ENCODE data around the gene IBA57. TPM values are rescaled to one million over a fixed set of nuclear protein-coding genes. Genes with fewer than 3 reads are reported as not detected.

Gene IBA57
- total RNA-seq, 4 donors from 2014 or later, result 3.7 to 11.8 (median 6.6) TPM

Small RNAs within 50 kb of the gene (small RNA-seq; reads per million reads assigned to genes)
- gene AL359510.1, result 0 reads per million in 3 donors

Other genes starting within 250 kb of the IBA57 start
- gene WNT9A, start 217.9 kb upstream of the IBA57 start, total RNA-seq, result 10 to 100 TPM in 3 of 4 donors, 1 to 10 TPM in 1; 7.5 to 18.1 (median 14.4) TPM
- gene WNT3A, start 158.8 kb upstream of the IBA57 start, total RNA-seq, result not detected
- gene ARF1, start 83.1 kb upstream of the IBA57 start, total RNA-seq, result 100 to 1,000 TPM; 238 to 392 (median 346) TPM
- 10 to 100 TPM; 11.2 to 24.3 (median 11.9) TPM for gene C1orf35, start 62.5 kb upstream of the IBA57 start, total RNA-seq
- gene MRPL55, start 56.5 kb upstream of the IBA57 start, total RNA-seq, result 10 to 100 TPM; 52.3 to 64.9 (median 60.1) TPM
- 100 to 1,000 TPM; 292 to 354 (median 305) TPM for gene GUK1, start 25.5 kb upstream of the IBA57 start, total RNA-seq
- 10 to 100 TPM in 1 of 4 donors, 1 to 10 TPM in 3; 6.0 to 11.3 (median 7.8) TPM for gene GJC2, start 15.9 kb upstream of the IBA57 start, total RNA-seq
- 10 to 100 TPM; 12.6 to 31.4 (median 17.8) TPM for gene OBSCN, start 42.2 kb downstream of the IBA57 start, total RNA-seq
- gene TRIM11, start 241.0 kb downstream of the IBA57 start, total RNA-seq, result 10 to 100 TPM; 13.8 to 26.1 (median 20.9) TPM

Data from esophagus muscularis mucosa (tissue), 4 donors.